ENCODE measurements around the gene TRA2A. TPM values are rescaled to one million over a fixed set of nuclear protein-coding genes. Genes with fewer than 3 reads are reported as not detected.
A peak's percentile ranks its signal among the peaks of the same experiment; 100 is the strongest.

The TRA2A gene
- total RNA-seq, 1 experiment from 2014 or later, result 112 TPM

- peak overlapping the region; percentile 92 for H3K27ac ChIP-seq
- peaks cover 39% of the 10 kb centered on the region for H3K4me1 ChIP-seq (replicated peaks; ENCODE audit: insufficient read depth)
- peaks cover 74% of the 10 kb centered on the region for H3K79me2 ChIP-seq (ENCODE audit: low read depth)
- BruUV-seq (replicated peaks), result no TSS peak
- H3K9me2 ChIP-seq (ENCODE audit: insufficient read depth), result no peaks in the 10 kb centered on the region
- no peak for DNase-seq
- H3K4me3 ChIP-seq, result peak overlapping the region; percentile 73
- ChIA-PET CTCF (interaction anchor here (0.5 to 0.6 kb wide), 3 partner anchors 11 to 1508 kb away, joined by 3 to 8 read pairs (median 4); no protein-coding TSS in a partner anchor), POLR2A (ENCODE audit: unreplicated experiment) (interaction anchor here (0.6 to 1.0 kb wide), 5 partner anchors 9 to 1348 kb away, joined by 3 to 13 read pairs (median 5); no protein-coding TSS in a partner anchor)
- peaks cover 34% of the 10 kb centered on the region for H3F3A ChIP-seq (ENCODE audit: insufficient read depth, low read depth)
- intact Hi-C loops (cut with micrococcal nuclease; ENCODE audit: unreplicated experiment), result loop anchor here (5.0 to 10.0 kb wide), 4 partner anchors 71 to 1102 kb away; partner anchors contain the start of genes PALS2, STK31 and TOMM7
- no peaks in the 10 kb centered on the region for H3K27me3 ChIP-seq (ENCODE audit: insufficient read depth, low read depth)
- H3K36me3 ChIP-seq (ENCODE audit: low read depth), result no peaks in the 10 kb centered on the region
- peak overlapping the region; percentile 99 for H3K4me2 ChIP-seq
- H3K9me3 ChIP-seq (ENCODE audit: insufficient read depth, low read depth), result no peaks in the 10 kb centered on the region
- H2AFZ ChIP-seq, result peak overlapping the region; percentile 87
- no peaks in the 10 kb centered on the region for H4K20me1 ChIP-seq (ENCODE audit: insufficient read depth)
- no peak for TF ChIP-seq EZH2 (IDR thresholded peaks at IDR 0.05; ENCODE audit: low read depth)
- TF ChIP-seq, protein P1, sequence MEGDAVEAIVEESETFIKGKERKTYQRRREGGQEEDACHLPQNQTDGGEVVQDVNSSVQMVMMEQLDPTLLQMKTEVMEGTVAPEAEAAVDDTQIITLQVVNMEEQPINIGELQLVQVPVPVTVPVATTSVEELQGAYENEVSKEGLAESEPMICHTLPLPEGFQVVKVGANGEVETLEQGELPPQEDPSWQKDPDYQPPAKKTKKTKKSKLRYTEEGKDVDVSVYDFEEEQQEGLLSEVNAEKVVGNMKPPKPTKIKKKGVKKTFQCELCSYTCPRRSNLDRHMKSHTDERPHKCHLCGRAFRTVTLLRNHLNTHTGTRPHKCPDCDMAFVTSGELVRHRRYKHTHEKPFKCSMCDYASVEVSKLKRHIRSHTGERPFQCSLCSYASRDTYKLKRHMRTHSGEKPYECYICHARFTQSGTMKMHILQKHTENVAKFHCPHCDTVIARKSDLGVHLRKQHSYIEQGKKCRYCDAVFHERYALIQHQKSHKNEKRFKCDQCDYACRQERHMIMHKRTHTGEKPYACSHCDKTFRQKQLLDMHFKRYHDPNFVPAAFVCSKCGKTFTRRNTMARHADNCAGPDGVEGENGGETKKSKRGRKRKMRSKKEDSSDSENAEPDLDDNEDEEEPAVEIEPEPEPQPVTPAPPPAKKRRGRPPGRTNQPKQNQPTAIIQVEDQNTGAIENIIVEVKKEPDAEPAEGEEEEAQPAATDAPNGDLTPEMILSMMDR (conservative IDR thresholded peaks at IDR 0.05), result no peak
Measured at GRCh38 chr7:23472956-23473843, 58.6 kb downstream of the TRA2A start.

GRCh38 chr7:23472556-23472955 is 59.2 kb downstream of the TRA2A start:
- 0 out of 2 replicates have a peak overlapping the region, but pooled peaks have one; percentile 87 for H2AFZ ChIP-seq
- intact Hi-C loops (cut with micrococcal nuclease; ENCODE audit: unreplicated experiment), result loop anchor here (5.0 to 10.0 kb wide), 4 partner anchors 70 to 1102 kb away; partner anchors contain the start of genes PALS2, STK31 and TOMM7
- no peaks in the 10 kb centered on the region for H3K9me3 ChIP-seq (ENCODE audit: insufficient read depth, low read depth)
- H3K36me3 ChIP-seq (ENCODE audit: low read depth), result no peaks in the 10 kb centered on the region
- no peaks in the 10 kb centered on the region for H3K9me2 ChIP-seq (ENCODE audit: insufficient read depth)
- ChIA-PET POLR2A (ENCODE audit: unreplicated experiment) (interaction anchor here (0.6 to 0.7 kb wide), 4 partner anchors 9 to 895 kb away, joined by 5 to 13 read pairs (median 8); no protein-coding TSS in a partner anchor), CTCF (interaction anchor here (0.5 kb wide), 1 partner anchor 12 kb away, joined by 3 read pairs; no protein-coding TSS in a partner anchor)
- no peaks in the 10 kb centered on the region for H4K20me1 ChIP-seq (ENCODE audit: insufficient read depth)
- no peak for DNase-seq
- H3K79me2 ChIP-seq (ENCODE audit: low read depth), result peaks cover 77% of the 10 kb centered on the region
- TF ChIP-seq, protein P1 (conservative IDR thresholded peaks at IDR 0.05), result no peak
- TF ChIP-seq EZH2 (IDR thresholded peaks at IDR 0.05; ENCODE audit: low read depth), result no peak
- H3K27me3 ChIP-seq (ENCODE audit: insufficient read depth, low read depth), result no peaks in the 10 kb centered on the region
- peak overlapping the region; percentile 92 for H3K27ac ChIP-seq
- BruUV-seq (replicated peaks), result no TSS peak
- peak overlapping the region; percentile 99 for H3K4me2 ChIP-seq
- H3K4me1 ChIP-seq (replicated peaks; ENCODE audit: insufficient read depth), result peaks cover 39% of the 10 kb centered on the region
- H3K4me3 ChIP-seq, result peak overlapping the region; percentile 73
- H3F3A ChIP-seq (ENCODE audit: insufficient read depth, low read depth), result peaks cover 34% of the 10 kb centered on the region

GRCh38 chr7:23472046-23472445 is 59.7 kb downstream of the TRA2A start:
- peak overlapping the region; percentile 92 for H3K27ac ChIP-seq
- H3K4me3 ChIP-seq, result peak overlapping the region; percentile 73
- peaks cover 37% of the 10 kb centered on the region for H3K4me1 ChIP-seq (replicated peaks; ENCODE audit: insufficient read depth)
- peak overlapping the region; percentile 99 for H3K4me2 ChIP-seq
- intact Hi-C loops (cut with micrococcal nuclease; ENCODE audit: unreplicated experiment), result loop anchor here (5.0 to 10.0 kb wide), 4 partner anchors 70 to 1103 kb away; partner anchors contain the start of genes PALS2, STK31 and TOMM7
- no peaks in the 10 kb centered on the region; the same call in 1 of the 2 replicates for H3K36me3 ChIP-seq (ENCODE audit: low read depth)
- peaks cover 34% of the 10 kb centered on the region for H3F3A ChIP-seq (ENCODE audit: insufficient read depth, low read depth)
- no peaks in the 10 kb centered on the region for H3K9me3 ChIP-seq (ENCODE audit: insufficient read depth, low read depth)
- TF ChIP-seq EZH2 (IDR thresholded peaks at IDR 0.05; ENCODE audit: low read depth), result no peak
- TF ChIP-seq, protein P1 (conservative IDR thresholded peaks at IDR 0.05), result no peak
- no peaks in the 10 kb centered on the region for H3K9me2 ChIP-seq (ENCODE audit: insufficient read depth)
- CTCF ChIA-PET, result no interaction called here
- H3K27me3 ChIP-seq (ENCODE audit: insufficient read depth, low read depth), result no peaks in the 10 kb centered on the region
- POLR2A ChIA-PET (ENCODE audit: unreplicated experiment), result interaction anchor here (0.7 kb wide), 1 partner anchor 894 kb away, joined by 9 read pairs; no protein-coding TSS in a partner anchor
- DNase-seq, result no peak
- H3K79me2 ChIP-seq (ENCODE audit: low read depth), result peaks cover 77% of the 10 kb centered on the region
- H2AFZ ChIP-seq, result peak overlapping the region; percentile 78; the same call in 1 of the 2 replicates
- no peaks in the 10 kb centered on the region for H4K20me1 ChIP-seq (ENCODE audit: insufficient read depth)
- BruUV-seq (replicated peaks), result no TSS peak

Measured in PC-9 (cell line).